Peyer's patch (tissue), 4 donors: Measurements from ENCODE around the gene RPP14.

Experiments used
- POLR2A ChIP-seq, 2 donors: fragments of 450-650 bp; IDR thresholded peaks; one replicate each; pipeline ENCODE4 v1.5.1; 2017; ENCODE audit warnings: antibody characterized with exemption in 2 of 2, mild to moderate bottlenecking in 2 of 2, moderate library complexity in 2 of 2
- TF ChIP-seq, protein P1 (sequence below), 6 experiments: fragments of 450-650 bp in 4 of 6; fragments of 200-600 bp in 2 of 6; sonication (generic) in 1 of 6; IDR thresholded peaks; one replicate each; pipeline ENCODE4 v1.5.1; 2017 to 2019; ENCODE audit warnings: antibody characterized with exemption in 6 of 6, mild to moderate bottlenecking in 3 of 6, moderate library complexity in 1 of 6

DNA sequence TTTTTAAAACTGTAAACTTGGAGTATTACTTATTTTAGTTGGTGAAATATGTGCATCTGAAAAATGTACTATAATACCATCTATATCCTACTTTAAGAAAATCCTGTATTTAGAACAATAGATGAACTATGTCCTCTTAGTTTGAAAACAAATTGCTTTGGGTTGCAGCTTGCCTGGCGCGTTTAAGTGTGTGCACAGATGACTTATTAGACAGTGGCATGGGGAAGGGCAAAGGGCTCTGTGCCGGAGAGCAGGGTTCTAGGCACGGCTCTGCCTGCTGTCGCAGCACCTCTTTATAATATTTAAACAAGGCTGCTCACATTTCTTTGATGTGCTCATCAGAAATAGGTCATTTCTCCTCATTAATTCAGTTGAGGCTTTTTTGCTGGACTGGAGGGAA lies 36.6 kb downstream of the RPP14 start:
- TF ChIP-seq, protein P1, sequence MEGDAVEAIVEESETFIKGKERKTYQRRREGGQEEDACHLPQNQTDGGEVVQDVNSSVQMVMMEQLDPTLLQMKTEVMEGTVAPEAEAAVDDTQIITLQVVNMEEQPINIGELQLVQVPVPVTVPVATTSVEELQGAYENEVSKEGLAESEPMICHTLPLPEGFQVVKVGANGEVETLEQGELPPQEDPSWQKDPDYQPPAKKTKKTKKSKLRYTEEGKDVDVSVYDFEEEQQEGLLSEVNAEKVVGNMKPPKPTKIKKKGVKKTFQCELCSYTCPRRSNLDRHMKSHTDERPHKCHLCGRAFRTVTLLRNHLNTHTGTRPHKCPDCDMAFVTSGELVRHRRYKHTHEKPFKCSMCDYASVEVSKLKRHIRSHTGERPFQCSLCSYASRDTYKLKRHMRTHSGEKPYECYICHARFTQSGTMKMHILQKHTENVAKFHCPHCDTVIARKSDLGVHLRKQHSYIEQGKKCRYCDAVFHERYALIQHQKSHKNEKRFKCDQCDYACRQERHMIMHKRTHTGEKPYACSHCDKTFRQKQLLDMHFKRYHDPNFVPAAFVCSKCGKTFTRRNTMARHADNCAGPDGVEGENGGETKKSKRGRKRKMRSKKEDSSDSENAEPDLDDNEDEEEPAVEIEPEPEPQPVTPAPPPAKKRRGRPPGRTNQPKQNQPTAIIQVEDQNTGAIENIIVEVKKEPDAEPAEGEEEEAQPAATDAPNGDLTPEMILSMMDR (IDR thresholded peaks at IDR 0.05) = no peak
- no peak for TF ChIP-seq POLR2A (IDR thresholded peaks at IDR 0.05)
